ENCODE measurements around the gene ZFPM1.

ZFPM1 gene

DNA sequence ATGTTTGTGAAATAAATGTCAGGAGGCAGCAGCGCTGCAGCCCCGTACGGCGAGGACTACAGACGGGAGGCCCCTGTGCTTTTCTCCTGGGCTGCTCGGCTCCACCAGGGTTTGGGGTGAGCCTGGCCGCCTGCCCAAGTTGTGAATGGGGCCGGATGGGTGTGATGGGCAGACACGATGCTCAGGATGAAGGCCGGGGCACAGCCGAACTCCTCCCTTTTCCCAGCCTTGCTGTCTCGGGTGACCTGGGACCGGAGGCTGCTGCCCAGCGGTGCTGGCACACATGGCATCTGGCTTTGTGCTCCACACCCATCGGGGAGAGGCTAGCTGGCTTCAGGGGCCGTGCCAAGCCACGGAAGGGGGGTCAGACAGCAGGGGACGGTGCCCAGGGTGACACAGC lies 34.2 kb upstream of the ZFPM1 start:
- DNase-seq, result no peak

DNA sequence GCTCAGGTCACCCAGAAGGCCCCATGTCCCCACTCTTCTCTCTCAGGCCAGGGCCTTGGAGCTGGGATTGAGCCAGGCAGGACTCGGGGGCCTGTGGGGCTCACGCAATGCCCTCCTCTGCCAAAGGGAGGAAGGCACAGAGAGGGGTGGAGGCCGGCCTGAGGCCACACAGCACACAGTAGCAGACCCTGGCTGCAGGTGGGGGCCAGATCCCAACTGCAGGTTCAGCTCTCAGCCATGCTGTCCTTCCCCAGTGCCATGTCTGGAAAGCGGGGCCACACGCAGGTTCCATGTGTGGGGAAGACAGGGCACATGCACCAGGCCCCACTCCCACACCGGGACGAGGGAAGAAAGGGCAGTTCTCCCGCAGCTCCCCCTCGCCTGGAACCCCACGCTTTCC lies 33.3 kb upstream of the ZFPM1 start:
- no peak for DNase-seq

DNA sequence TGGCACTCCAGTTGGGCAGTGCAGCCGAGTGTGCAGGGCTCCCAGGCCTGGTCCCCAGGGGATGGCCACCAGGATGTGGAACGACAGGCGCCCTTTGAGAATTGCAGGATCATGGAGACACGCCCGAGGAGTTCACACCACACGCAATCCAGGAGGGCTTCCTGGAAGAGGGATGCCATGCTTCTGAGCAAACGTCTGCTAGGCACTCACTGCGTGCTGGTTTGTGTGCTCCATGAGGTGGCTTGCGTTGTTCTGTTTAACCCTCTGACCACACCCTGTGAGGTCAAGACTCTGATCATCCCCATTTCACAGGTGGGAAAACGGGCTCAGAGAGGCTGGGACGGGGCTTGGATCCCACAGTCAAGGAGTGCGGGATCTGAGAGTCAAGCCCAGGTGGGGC lies 32.6 kb upstream of the ZFPM1 start:
- DNase-seq, result no peak

DNA sequence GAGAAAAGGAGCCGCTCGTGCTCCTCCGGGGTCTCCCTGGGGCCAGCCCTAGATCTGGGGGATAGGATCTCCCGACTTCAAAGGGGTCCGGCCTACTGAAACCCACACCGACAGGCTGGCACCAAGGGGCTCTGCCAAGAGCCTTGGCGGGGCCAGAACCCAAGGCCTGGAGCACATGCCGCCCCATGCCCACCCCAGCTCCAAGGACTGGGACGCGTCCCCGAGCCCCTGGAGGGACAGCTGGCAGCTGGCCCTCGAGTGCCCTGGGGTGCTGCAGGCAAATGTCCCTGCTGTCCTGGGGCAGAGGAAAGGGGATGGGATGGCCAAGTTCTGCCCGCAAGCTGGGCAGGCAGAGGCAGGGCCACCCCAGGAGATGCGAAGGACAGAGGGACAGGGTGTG lies 31.8 kb upstream of the ZFPM1 start:
- DNase-seq, result no peak

DNA sequence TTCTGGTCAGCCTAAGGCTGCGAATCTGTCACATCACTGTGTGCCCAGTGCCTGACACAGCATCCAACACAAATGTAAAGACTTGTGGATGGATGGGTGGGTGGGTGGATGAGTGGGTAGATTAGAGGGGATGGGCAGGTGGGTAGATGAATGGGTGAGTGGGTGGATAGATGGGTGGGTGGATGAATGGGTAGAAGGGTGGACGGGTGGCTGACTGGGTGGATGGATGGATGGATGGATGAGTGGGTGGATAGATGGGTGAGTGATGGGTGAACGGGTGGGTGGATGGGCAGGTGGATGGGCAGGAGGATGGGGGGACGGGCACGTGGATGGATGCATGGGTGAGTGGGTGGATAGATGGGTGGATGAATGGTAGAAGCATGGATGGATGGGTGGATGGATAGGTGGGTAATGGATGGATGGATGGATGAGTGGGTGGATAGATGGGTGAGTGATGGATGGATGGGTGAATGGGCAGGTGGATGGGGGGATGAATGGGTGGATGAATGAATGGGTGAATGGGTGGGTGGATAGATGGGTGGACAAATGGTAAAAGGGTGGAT lies 31.1 kb upstream of the ZFPM1 start:
- DNase-seq, result no peak

DNA sequence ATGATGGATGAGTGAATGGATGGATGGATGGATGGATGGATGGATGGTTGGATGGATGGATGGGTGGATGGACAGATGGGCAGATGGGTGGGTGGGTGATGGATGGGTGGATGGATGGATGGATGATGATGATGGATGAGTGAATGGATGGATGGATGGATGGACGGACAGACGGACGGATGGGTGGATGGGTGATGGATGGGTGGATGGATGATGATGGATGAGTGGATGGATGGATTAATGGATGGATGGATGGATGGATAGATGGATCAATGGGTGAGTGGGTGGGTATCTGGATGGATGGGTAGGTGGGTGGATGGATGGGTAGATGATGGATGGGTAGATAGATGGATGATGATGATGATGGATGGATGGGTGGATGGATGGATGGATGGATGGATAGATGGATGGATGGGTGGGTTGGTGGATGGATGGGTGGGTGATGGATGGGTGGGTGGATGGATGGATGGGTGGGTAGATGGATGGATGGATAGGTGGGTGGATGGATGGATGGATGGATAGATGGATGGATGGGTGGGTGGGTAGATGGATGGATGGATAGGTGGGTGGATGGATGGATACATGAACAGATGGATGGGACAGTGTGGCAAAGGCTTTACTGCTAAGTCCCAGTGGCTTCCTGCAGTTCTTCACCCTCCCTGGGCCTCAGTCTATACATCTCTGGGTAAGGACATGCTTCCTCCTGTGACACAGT lies 30.2 kb upstream of the ZFPM1 start:
- no peak for DNase-seq

DNA sequence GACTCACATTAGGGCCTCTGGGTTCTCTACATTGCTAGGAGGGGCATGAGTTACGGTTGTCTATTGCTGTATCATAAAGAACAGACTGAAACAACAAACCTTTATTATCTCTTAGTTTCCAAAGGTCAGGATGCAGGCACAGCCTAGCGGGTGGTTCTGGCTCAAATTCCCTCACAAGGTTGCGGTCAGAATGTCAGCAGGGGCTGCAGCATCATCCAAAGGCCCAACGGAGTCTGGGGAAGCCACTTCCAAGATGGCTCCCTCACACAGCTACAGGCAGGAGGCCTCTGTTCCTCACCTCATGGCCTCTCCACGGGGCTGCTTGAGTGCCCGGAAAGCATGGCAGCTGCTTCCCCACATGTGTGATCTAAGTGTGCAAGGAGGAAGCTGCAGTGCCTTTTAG lies 29.6 kb upstream of the ZFPM1 start:
- DNase-seq, result no peak

DNA sequence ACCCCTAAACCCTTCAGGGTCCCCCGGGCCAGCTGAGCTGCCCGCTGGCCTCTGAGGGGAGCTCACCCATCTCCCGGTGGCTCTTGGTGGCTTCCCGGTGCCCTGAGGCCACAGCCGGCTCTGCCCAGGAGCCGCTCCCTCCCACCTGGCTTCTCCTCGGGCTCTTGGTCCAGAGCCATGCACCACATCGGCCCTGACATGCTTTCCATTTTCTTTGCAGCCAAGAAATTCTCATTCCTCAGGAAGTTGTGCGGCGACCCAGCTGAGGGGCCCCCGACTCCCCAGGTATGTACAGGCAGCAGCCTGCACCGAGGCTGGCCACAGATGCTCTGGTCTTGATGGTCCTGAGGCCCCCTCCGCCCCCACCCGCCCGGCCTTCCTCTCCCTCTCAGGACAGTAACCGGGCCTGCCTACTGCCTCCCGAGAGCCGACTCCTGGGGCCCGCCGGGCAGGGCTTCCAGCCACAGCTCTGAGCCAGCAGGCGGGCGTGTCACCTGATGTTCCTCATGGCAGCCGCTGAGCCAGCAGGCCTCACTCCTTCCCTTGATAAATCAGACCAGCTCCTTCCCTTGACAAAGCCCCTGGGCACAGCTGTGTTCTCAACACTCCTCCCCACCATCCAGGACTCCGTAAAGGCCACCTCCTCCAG lies 28.4 kb upstream of the ZFPM1 start:
- DNase-seq, result no peak

DNA sequence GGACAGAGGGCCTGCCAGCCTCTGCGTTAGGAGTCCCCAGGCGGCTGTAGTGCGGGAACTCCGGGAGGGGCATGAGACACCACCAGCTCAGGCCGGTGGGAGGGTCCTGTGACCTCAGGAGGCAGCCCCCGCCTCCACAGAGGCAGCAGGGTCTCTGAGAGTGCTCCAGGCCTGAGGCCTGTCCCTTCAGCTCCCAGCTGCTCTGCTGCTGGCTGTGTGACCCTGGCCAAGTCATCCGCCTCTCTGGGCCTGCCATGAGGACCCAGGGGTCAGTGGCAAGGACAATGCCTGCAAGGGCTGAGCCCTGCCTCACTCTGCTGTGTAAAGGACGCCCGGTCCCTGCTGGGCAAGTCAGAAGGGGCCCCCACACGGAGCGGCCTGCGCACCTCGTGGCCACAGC lies 27.1 kb upstream of the ZFPM1 start:
- no peak for DNase-seq

DNA sequence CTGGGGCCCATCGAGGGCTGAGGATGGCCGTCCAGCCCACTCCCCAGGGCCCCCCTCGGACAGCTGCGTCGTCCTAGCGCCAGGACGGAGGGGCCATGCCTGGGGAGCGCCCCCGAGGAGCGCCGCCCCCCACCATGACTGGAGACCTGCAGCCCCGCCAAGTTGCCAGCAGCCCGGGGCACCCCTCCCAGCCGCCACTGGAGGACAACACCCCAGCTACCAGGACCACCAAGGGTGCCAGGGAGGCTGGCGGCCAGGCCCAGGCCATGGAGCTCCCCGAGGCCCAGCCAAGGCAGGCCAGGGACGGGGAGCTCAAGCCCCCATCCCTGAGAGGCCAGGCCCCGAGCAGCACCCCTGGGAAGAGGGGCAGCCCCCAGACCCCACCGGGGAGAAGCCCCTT lies 25.7 kb upstream of the ZFPM1 start:
- DNase-seq, result no peak

DNA sequence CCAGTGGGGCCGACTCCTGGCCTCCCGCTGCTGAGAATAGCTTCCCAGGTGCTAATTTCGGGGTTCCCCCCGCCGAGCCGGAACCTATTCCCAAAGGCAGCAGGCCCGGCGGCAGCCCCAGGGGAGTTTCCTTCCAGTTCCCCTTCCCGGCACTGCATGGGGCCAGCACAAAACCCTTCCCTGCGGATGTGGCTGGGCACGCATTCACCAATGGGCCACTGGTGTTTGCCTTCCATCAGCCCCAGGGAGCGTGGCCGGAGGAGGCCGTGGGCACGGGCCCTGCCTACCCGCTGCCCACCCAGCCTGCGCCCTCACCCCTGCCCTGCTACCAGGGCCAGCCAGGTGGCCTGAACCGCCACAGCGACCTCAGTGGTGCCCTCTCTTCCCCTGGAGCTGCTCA lies 24.9 kb upstream of the ZFPM1 start:
- DNase-seq, result no peak

DNA sequence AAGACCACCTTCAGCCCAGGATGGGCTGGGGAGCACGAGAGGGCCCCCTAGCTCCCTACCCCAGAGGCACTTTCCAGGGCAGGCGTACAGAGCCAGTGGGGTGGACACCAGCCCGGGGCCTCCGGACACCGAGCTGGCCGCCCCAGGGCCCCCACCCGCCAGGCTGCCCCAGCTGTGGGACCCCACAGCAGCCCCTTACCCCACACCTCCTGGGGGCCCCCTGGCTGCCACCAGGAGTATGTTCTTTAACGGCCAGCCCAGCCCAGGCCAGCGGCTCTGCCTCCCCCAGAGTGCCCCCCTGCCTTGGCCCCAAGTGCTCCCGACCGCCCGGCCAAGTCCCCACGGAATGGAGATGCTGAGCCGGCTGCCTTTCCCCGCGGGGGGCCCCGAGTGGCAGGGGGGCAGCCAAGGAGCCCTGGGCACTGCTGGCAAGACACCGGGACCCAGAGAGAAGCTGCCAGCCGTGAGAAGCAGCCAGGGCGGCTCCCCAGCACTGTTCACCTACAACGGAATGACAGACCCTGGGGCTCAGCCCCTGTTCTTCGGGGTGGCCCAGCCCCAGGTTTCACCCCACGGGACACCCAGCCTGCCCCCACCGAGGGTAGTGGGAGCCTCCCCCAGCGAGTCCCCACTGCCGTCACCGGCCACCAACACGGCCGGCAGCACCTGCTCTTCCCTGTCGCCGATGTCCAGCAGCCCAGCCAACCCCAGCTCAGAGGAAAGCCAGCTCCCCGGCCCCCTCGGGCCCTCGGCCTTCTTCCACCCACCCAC lies 24.3 kb upstream of the ZFPM1 start:
- no peak for DNase-seq

DNA sequence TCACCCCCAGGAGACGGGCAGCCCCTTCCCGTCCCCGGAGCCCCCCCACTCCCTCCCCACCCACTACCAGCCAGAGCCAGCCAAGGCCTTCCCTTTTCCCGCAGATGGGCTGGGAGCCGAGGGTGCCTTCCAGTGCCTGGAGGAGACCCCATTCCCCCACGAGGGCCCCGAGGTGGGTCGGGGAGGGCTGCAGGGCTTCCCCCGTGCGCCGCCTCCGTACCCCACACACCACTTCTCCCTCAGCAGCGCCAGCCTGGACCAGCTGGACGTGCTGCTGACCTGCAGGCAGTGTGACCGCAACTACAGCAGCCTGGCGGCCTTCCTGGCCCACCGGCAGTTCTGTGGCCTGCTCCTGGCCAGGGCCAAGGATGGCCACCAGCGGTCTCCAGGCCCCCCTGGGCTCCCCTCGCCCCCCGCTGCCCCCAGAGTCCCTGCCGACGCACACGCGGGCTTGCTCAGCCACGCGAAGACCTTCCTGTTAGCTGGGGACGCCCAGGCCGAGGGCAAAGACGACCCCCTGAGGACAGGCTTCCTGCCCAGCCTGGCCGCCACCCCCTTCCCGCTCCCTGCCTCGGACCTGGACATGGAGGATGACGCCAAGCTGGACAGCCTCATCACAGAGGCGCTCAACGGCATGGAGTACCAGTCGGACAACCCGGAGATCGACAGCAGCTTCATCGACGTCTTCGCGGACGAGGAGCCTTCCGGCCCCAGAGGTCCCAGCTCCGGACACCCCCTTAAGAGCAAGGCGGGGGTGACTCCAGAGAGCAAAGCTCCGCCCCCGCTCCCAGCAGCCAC lies 23.5 kb upstream of the ZFPM1 start:
- no peak for DNase-seq

DNA sequence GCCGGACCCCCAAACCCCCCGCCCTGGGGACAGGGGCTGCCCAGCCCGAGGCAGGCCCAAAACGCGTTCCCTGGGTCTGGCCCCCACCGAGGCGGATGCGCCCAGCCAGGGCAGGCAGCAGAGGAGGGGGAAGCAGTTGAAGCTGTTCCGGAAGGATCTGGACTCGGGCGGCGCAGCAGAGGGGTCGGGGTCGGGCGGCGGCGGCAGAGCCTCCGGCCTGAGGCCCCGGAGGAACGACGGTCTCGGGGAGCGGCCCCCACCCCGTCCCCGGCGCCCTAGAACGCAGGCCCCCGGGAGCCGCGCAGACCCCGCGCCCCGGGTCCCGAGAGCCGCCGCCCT lies 22.9 kb upstream of the ZFPM1 start:
- no peak for DNase-seq

DNA sequence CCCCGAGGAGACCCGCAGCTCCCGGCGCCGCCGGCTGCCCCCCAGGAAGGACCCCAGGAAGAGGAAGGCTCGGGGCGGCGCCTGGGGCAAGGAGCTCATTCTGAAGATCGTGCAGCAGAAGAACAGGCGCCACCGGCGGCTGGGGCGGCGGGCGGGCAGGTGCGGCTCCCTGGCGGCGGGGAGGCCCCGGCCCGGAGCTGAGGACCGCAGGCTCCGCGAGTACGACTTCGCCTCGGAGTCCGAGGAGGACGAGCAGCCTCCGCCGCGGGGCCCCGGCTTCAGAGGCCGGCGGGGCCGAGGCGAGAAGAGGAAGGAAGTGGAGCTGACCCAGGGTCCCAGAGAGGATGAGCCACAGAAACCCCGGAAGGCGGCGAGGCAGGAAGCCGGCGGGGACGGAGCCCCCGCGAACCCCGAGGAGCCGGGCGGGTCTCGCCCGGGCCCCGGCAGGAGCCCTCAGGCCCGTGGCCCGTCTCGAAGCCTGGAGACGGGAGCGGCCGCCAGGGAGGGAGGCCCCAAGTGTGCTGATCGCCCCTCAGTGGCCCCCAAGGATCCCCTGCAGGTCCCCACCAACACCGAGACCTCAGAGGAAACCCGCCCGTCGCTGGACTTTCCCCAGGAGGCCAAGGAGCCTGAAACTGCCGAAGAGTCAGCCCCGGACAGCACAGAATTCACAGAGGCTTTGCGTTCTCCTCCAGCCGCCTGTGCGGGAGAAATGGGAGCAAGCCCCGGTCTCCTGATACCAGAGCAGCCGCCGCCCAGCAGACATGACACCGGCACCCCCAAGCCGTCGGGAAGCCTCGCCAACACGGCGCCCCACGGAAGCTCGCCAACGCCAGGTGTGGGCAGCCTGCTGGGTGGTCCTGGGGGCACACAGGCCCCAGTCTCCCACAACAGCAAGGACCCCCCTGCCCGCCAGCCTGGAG lies 22.3 kb upstream of the ZFPM1 start:
- peak; percentile 27 to 51 for DNase-seq

DNA sequence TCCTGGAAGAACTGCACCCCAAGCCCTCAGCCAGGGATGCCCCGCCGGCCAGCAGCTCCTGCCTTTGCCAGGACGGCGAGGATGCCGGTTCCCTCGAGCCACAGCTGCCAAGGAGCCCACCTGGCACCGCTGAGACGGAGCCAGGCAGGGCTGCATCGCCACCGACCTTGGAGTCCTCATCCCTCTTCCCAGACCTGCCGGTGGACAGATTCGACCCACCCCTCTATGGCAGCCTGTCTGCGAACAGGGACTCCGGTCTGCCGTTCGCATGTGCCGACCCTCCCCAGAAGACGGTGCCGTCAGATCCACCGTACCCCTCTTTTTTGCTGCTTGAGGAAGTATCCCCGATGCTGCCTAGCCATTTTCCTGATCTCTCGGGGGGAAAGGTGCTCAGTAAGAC lies 21.4 kb upstream of the ZFPM1 start:
- DNase-seq, result no peak

DNA sequence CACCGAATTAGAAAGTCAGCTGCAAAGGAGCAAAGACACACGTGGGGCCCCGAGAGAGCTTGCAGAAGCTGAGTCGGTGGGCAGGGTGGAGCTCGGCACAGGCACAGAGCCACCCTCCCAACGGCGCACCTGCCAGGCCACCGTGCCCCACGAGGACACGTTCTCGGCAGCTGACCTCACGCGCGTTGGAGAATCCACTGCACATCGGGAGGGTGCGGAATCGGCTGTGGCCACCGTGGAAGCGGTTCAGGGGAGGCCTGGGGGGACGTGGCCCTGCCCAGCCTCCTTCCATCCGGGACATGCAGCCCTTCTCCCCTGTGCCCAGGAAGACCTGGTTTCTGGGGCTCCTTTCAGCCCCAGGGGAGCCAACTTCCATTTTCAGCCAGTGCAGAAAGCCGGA lies 20.9 kb upstream of the ZFPM1 start:
- DNase-seq, result no peak

DNA sequence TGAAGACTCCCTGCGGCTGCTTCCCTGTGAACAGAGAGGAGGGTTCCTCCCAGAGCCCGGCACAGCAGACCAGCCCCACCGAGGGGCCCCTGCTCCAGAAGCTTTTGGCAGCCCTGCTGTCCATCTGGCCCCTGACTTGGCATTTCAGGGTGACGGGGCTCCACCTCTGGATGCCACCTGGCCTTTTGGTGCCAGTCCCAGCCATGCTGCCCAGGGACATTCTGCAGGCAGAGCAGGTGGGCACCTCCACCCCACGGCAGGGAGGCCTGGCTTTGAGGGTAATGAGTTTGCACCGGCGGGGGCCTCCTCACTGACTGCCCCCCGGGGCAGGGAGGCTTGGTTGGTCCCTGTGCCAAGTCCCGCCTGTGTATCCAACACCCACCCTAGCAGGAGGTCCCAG lies 20.3 kb upstream of the ZFPM1 start:
- no peak for DNase-seq

DNA sequence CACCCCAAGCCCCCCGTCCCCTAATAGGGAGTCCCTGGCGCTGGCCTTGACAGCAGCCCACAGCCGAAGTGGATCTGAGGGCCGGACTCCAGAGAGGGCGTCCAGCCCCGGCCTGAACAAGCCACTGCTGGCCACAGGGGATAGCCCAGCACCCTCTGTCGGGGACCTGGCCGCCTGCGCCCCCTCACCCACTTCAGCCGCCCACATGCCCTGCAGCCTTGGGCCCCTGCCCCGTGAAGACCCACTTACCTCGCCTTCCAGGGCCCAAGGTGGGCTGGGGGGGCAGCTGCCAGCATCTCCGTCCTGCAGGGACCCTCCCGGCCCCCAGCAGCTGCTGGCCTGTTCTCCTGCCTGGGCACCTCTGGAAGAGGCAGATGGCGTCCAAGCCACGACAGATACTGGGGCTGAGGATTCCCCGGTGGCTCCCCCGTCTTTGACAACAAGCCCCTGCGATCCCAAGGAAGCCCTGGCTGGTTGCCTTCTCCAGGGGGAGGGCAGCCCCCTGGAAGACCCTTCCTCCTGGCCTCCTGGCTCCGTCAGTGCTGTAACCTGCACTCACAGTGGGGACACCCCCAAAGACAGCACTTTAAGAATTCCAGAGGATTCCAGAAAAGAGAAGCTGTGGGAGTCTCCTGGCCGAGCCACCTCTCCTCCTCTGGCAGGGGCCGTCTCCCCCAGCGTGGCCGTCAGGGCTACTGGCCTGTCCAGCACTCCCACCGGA lies 19.3 kb upstream of the ZFPM1 start:
- DNase-seq, result no peak

DNA sequence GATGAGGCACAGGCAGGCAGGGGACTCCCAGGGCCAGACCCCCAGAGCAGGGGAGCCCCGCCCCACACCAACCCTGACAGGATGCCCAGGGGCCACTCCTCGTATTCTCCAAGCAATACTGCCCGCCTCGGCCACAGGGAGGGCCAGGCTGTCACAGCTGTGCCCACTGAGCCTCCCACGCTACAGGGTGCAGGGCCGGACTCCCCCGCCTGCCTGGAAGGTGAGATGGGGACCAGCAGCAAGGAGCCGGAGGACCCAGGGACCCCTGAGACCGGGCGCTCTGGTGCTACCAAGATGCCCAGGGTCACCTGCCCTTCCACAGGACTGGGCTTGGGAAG lies 18.8 kb upstream of the ZFPM1 start:
- no peak for DNase-seq

DNA sequence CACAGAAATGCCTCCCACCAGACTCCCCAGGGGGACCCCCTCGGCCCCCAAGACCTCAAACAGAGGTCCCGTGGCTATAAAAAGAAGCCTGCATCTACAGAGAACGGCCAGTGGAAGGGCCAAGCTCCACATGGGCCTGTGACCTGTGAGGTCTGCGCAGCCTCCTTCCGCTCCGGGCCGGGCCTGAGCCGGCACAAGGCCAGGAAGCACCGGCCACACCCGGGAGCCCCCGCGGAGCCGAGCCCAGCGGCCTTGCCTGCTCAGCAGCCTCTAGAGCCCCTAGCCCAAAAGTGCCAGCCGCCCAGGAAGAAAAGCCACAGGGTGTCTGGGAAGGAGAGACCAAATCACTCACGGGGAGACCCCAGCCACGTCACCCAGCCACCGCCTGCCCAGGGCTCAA lies 18.3 kb upstream of the ZFPM1 start:
- DNase-seq, result no peak
